D721Med (cell line): ENCODE measurements around the gene GFER.

Experiments
- DNase-seq: peaks from one replicate; pipeline ENCODE4 v3.0.0; 2011; ENCODE audit warnings: low spot score; ENCODE audit not compliant: insufficient read length
- FAIRE-seq: peaks from 2 replicates; lab custom pipeline; 2011; peaks lifted over from hg19 to GRCh38; lab: Jason Lieb, UNC
- CTCF ChIP-seq: IDR thresholded peaks from 2 replicates; pipeline ENCODE4 v1.5.1; 2012; ENCODE audit warnings: mild to moderate bottlenecking, control low read depth; ENCODE audit not compliant: insufficient read depth; ENCODE audit errors: missing control alignments

Gene GFER

GRCh38 chr16:1941162-1942046 lies 42.6 kb upstream of the GFER start:
- FAIRE-seq (no peak), DNase-seq (no peak)
- peak; percentile 11 for TF ChIP-seq CTCF

GRCh38 chr16:1942047-1942809 lies 41.8 kb upstream of the GFER start:
- TF ChIP-seq CTCF = no peak
- no peak for FAIRE-seq
- DNase-seq = no peak

DNA sequence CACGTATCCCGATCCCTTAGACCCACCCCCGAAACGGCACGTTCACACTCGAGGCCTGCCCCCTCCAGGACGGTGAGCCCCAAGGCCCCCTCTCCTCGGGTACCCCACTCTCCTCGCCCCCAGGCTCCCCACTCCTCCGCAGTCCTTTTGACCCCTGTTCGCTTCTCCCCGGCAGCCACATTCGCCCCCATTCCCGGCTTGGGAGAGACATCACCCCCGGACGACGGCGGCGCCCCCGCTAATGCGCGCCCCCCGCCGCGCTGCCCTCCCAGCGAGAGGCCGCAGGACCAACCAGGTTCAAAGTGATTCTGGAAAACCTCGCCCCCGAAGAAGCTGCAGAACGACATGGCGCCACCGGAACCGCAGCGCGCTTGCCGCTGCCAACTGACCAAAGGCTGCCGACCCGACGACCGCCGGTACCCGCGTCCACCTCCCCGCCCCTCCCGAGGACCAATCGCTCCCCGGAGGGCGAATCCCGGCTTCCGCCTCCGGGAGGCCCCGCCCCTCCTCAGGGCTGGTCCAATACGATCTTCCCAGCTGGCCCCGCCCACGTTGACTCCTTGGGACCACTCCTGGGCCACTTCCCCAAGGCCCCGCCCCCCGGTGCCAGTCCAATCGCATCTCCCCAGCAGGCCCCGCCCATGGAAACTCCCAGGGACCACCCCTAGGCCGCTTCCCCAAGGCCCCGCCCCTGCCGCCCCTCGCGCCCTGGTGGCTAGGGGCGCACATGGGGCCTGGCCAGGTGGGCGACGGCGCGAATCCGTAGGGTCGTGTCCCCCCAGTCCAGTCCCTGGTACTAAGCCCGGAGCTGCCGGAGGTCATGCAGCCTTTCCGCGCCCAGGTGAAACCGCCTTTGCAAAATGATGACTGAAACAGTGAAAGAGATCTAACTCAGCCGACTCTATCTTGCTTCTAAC lies 40.9 kb upstream of the GFER start, which contains the start of gene MSRB1:
TSS of gene MSRB1 (minus strand) at position 390 of the 917 bp plus-strand sequence. CDS start at position 347, 43 bp downstream.
- no peak for TF ChIP-seq CTCF
- no peak for FAIRE-seq
- DNase-seq = peak; percentile 99

DNA sequence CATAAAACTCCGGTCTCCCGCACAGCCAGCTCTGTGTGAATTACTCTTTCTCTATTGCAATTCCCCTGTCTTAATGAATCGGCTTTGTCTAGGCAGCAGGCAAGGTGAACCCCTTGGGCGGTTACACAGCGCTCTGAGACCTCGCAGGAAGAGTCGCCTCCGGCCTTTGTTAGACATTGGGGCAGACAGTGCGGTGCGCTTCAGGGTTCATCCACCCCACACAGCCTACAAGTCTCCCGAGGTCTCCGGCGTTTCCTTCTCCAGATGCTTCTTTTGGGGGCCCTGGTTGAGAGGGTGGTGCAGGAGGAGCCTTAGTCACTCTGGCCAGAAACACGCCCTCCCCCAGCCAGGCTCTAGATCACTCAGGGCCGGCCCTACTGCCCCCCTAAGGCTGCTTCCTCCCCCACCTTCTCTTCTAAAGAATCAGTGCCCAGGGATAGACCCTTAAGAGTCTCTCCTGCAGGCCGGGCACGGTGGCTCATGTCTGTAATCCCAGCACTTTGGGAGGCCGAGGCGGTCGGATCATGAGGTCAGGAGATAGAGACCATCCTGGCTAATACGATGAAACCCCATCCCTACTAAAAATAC lies 39.3 kb upstream of the GFER start:
- TF ChIP-seq CTCF = no peak
- FAIRE-seq = no peak
- DNase-seq = no peak

GRCh38 chr16:1945559-1946391 lies 38.2 kb upstream of the GFER start:
- no peak for TF ChIP-seq CTCF
- FAIRE-seq (no peak), DNase-seq (no peak)
